GM12878 (cell line): ENCODE data around the gene TSC22D1. TPM values are rescaled to one million over a fixed set of nuclear protein-coding genes. Genes with fewer than 3 reads are reported as not detected.

ENCODE experiments used
- ATAC-seq: fragments of 200-7000 bp; cut with Tn5 transposase; 3 replicates; pipeline ENCODE4 v1.9.1; 2020; ENCODE audit warnings: mild to moderate bottlenecking, moderate library complexity
- BruUV-seq: library from RNA; stranded (reverse); fragments of 400-500 nt; replicated peaks from 2 replicates; lab custom pipeline; 2021; lab: Mats Ljungman, UMichigan
- CTCF ChIA-PET: fragments of 300-600 bp; sonication (Branson Sonifier 250); formaldehyde crosslinking; extraction: SDS; loops from one replicate; lab custom pipeline; 2021; ENCODE audit warnings: inconsistent platforms; lab: Yijun Ruan, JAX
- POLR2A ChIA-PET: fragments of 350-600 bp; formaldehyde crosslinking; extraction: SDS; loops from one replicate; lab custom pipeline; 2021; ENCODE audit warnings: inconsistent platforms; lab: Charles Lee
- RAD21 ChIA-PET: fragments of 300-600 bp; sonication (Branson Sonifier 250); formaldehyde crosslinking; loops from one replicate; lab custom pipeline; 2023; ENCODE audit warnings: antibody characterized with exemption; ENCODE audit not compliant: unreplicated experiment; lab: Charles Lee
- SMC1A ChIA-PET: fragments of 300-600 bp; sonication (Branson Sonifier 250); formaldehyde crosslinking; loops from one replicate; lab custom pipeline; 2023; ENCODE audit not compliant: unreplicated experiment, uncharacterized antibody; lab: Charles Lee
- DNase-seq: peaks from one replicate; pipeline ENCODE4 v3.0.0-alpha.2; 2011; ENCODE audit warnings: low read depth, low spot score
- FAIRE-seq: peaks from 3 replicates; lab custom pipeline; 2011; peaks lifted over from hg19 to GRCh38; lab: Jason Lieb, UNC
- H2AFZ ChIP-seq: 2 replicates; pipeline ENCODE4 v1.6.0; 2011; ENCODE audit warnings: low read depth, low read length, control low read depth; ENCODE audit not compliant: control insufficient read depth
- H3K27ac ChIP-seq: 2 replicates; pipeline ENCODE4 v1.5.1; 2011; ENCODE audit warnings: control low read depth; ENCODE audit not compliant: control insufficient read depth, insufficient read depth
- H3K27me3 ChIP-seq, 2 experiments: replicated peaks in 1 of 2; 2 replicates each; pipeline versions ENCODE4 v1.6.0 to v1.6.1; 2011; ENCODE audit warnings: low read length in 1 of 2; ENCODE audit not compliant: control insufficient read depth in 2 of 2, insufficient read depth in 2 of 2
- H3K36me3 ChIP-seq, 2 experiments: 2 replicates each; pipeline ENCODE4 v1.5.1; 2011; ENCODE audit warnings: low read length in 1 of 2; ENCODE audit not compliant: control insufficient read depth in 2 of 2, insufficient read depth in 2 of 2
- H3K4me1 ChIP-seq: 2 replicates; pipeline ENCODE4 v1.6.1; 2011; ENCODE audit warnings: mild to moderate bottlenecking, low read length, moderate library complexity, mixed read lengths; ENCODE audit not compliant: control insufficient read depth, insufficient read depth
- H3K4me2 ChIP-seq: 2 replicates; pipeline ENCODE4 v1.6.0; 2011; ENCODE audit warnings: control low read depth; ENCODE audit not compliant: control insufficient read depth, insufficient read depth
- H3K4me3 ChIP-seq: fragments of 200-600 bp; sonication (generic); 2 replicates; pipeline ENCODE4 v1.5.1; 2016
- H3K79me2 ChIP-seq: 2 replicates; pipeline ENCODE4 v1.6.0; 2011; ENCODE audit warnings: low read length; ENCODE audit not compliant: control insufficient read depth, insufficient read depth
- H3K9ac ChIP-seq: 2 replicates; pipeline ENCODE4 v1.8.0; 2011; ENCODE audit warnings: low read length, control low read depth, mixed read lengths; ENCODE audit not compliant: control insufficient read depth, insufficient read depth
- H3K9me3 ChIP-seq: replicated peaks from 3 replicates; pipeline ENCODE4 v1.5.1; 2011; ENCODE audit warnings: mild to moderate bottlenecking, low read length; ENCODE audit not compliant: control insufficient read depth, insufficient read depth
- H4K20me1 ChIP-seq: 2 replicates; pipeline ENCODE4 v1.6.0; 2011; ENCODE audit not compliant: control insufficient read depth, insufficient read depth
- CREM ChIP-seq: IDR thresholded peaks from 2 replicates; pipeline ENCODE4 v1.6.1; 2014; ENCODE audit warnings: antibody characterized with exemption, low read depth
- ESRRA ChIP-seq: IDR thresholded peaks from 2 replicates; pipeline ENCODE4 v1.6.1; 2012; ENCODE audit warnings: mild to moderate bottlenecking, low read length, improper control_type of control experiment
- IKZF1 ChIP-seq: fragments of 450-650 bp; conservative IDR thresholded peaks from 2 replicates; pipeline ENCODE4 v1.6.1; 2017; ENCODE audit warnings: antibody characterized with exemption, mild to moderate bottlenecking
- JUNB ChIP-seq: IDR thresholded peaks from 2 replicates; pipeline ENCODE4 v1.6.1; 2016; ENCODE audit warnings: antibody characterized with exemption, mild to moderate bottlenecking
- RUNX3 ChIP-seq: IDR thresholded peaks from 2 replicates; pipeline ENCODE4 v1.6.1; 2012; ENCODE audit warnings: low read length, inconsistent platforms
- WGBS: methylation state at CpG from one replicate; pipeline ENCODE4 v1.1.6; 2016; ENCODE audit warnings: low lambda C conversion rate; ENCODE audit not compliant: insufficient replicate concordance, insufficient coverage; ENCODE audit errors: missing lambda C conversion rate; 5-methylcytosine and 5-hydroxymethylcytosine counted together
- in situ Hi-C: fragments of 300-500 bp; cut with MboI; formaldehyde crosslinking; loops from 9 replicates; pipeline ENCODE4 v1.14.3; 2018; ENCODE audit warnings: mixed read lengths
- intact Hi-C: fragments of 100-400 bp; cut with micrococcal nuclease; formaldehyde crosslinking; loops from one replicate; pipeline ENCODE4 v1.14.2; 2022; ENCODE audit not compliant: unreplicated experiment
- polyA plus RNA-seq, 11 experiments: library from polyadenylated mRNA; depleted of rRNA in 4 of 11; unstranded in 6 of 11; stranded (reverse) in 5 of 11; fragments of >200 nt; fragmentation: Nextera tagmentation in 4 of 11; fragmentation: Illumina TruSeq in 1 of 11; extraction: Ambion mirVana in 4 of 11; extraction: Trizol in 1 of 11; gene quantifications; 1 replicate in 1 of 11; 2 replicates in 10 of 11; pipeline versions ENCODE4 v1.2.1 to v1.2.3, GENCODE V29; 2011 to 2016; ENCODE audit warnings: inconsistent platforms in 2 of 11, missing spikeins in 2 of 11, low read depth in 1 of 11
- total RNA-seq, 4 experiments: library from RNA; depleted of rRNA in 3 of 4; stranded (reverse); fragments of >200 nt in 3 of 4; fragmentation: Illumina TruSeq in 1 of 4; extraction: Trizol in 1 of 4; gene quantifications; 2 replicates each; pipeline versions ENCODE4 v1.2.1 to v1.2.3, GENCODE V29; 2013 to 2021
- TF ChIP-seq, protein P1 (sequence below): fragments of 450-650 bp; IDR thresholded peaks from 2 replicates; pipeline ENCODE4 v1.6.1; 2017; ENCODE audit warnings: antibody characterized with exemption, mild to moderate bottlenecking, moderate library complexity
- TF ChIP-seq, protein P2 (sequence below): fragments of 450-650 bp; IDR thresholded peaks from 2 replicates; pipeline ENCODE4 v1.6.1; 2018; ENCODE audit warnings: mild to moderate bottlenecking, low read depth, moderate library complexity; ENCODE audit not compliant: partially characterized antibody
- TF ChIP-seq, protein P3 (sequence below): fragments of 450-650 bp; IDR thresholded peaks from 2 replicates; pipeline ENCODE4 v1.6.1; 2018; ENCODE audit warnings: borderline replicate concordance, mild to moderate bottlenecking; ENCODE audit not compliant: partially characterized antibody
- TF ChIP-seq, protein P4 (sequence below): fragments of 450-650 bp; conservative IDR thresholded peaks from 2 replicates; pipeline ENCODE4 v1.6.1; 2017; ENCODE audit warnings: mild to moderate bottlenecking, moderate library complexity

TSC22D1 gene
- total and polyA plus RNA-seq, 10 of the 15 experiments (the other 5 are each of a cell fraction or from before 2014, with no cell fraction given) = 0.37 to 15.7 (median 7.5) TPM

DNA sequence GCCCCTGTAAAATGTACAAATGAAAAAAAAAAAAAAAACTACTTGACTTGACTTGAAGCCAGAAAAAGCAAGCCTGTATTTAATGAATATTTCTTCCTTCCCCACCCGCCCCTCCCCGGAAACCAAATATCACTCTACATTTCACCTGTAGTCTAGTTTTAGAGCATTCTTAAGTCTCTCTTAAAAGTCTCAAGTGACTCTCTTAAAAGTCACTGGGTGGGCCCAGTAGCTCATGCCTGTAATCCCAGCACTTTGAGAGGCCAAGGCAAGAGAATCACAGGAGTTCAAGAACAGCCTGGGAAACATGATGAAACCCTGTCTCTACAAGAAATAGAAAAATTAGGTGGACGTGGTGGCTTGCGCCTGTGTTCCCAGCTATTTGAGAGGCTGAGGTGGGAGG is 72.0 kb downstream of the TSC22D1 start:
- Histone ChIP-seq H3K4me1 (no peaks in the 10 kb centered on the region), H3K4me2 (no peak overlapping the region), H3K27ac (no peak overlapping the region), H3K9me3 (no peaks in the 10 kb centered on the region), H4K20me1 (no peaks in the 10 kb centered on the region), H3K9ac (no peak overlapping the region), H3K27me3 (no peaks in the 10 kb centered on the region), H3K36me3 (no peaks in the 10 kb centered on the region), H3K79me2 (no peaks in the 10 kb centered on the region), H3K4me3 (no peak overlapping the region), H2AFZ (no peak overlapping the region)
- SMC1A ChIA-PET = interaction anchor here (0.7 to 0.9 kb wide), 2 partner anchors 33 to 36 kb away, joined by 3 read pairs; no protein-coding TSS in a partner anchor
- no peak for FAIRE-seq
- no peak for ATAC-seq
- intact Hi-C loops (no loop called here), in situ Hi-C loops (no loop called here)
- 80% methylated on average over 4 of the region's 4 CpGs for WGBS
- RAD21 ChIA-PET = no interaction called here
- POLR2A ChIA-PET = interaction anchor here (0.6 kb wide), 2 partner anchors 11 to 828 kb away, joined by 5 to 7 read pairs; no protein-coding TSS in a partner anchor
- no peak for DNase-seq
- TF ChIP-seq RUNX3 (no peak), ESRRA (no peak), IKZF1 (no peak), JUNB (no peak), CREM (no peak)
- TF ChIP-seq, protein P1, sequence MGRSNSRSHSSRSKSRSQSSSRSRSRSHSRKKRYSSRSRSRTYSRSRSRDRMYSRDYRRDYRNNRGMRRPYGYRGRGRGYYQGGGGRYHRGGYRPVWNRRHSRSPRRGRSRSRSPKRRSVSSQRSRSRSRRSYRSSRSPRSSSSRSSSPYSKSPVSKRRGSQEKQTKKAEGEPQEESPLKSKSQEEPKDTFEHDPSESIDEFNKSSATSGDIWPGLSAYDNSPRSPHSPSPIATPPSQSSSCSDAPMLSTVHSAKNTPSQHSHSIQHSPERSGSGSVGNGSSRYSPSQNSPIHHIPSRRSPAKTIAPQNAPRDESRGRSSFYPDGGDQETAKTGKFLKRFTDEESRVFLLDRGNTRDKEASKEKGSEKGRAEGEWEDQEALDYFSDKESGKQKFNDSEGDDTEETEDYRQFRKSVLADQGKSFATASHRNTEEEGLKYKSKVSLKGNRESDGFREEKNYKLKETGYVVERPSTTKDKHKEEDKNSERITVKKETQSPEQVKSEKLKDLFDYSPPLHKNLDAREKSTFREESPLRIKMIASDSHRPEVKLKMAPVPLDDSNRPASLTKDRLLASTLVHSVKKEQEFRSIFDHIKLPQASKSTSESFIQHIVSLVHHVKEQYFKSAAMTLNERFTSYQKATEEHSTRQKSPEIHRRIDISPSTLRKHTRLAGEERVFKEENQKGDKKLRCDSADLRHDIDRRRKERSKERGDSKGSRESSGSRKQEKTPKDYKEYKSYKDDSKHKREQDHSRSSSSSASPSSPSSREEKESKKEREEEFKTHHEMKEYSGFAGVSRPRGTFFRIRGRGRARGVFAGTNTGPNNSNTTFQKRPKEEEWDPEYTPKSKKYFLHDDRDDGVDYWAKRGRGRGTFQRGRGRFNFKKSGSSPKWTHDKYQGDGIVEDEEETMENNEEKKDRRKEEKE = no peak
- TF ChIP-seq, protein P2, sequence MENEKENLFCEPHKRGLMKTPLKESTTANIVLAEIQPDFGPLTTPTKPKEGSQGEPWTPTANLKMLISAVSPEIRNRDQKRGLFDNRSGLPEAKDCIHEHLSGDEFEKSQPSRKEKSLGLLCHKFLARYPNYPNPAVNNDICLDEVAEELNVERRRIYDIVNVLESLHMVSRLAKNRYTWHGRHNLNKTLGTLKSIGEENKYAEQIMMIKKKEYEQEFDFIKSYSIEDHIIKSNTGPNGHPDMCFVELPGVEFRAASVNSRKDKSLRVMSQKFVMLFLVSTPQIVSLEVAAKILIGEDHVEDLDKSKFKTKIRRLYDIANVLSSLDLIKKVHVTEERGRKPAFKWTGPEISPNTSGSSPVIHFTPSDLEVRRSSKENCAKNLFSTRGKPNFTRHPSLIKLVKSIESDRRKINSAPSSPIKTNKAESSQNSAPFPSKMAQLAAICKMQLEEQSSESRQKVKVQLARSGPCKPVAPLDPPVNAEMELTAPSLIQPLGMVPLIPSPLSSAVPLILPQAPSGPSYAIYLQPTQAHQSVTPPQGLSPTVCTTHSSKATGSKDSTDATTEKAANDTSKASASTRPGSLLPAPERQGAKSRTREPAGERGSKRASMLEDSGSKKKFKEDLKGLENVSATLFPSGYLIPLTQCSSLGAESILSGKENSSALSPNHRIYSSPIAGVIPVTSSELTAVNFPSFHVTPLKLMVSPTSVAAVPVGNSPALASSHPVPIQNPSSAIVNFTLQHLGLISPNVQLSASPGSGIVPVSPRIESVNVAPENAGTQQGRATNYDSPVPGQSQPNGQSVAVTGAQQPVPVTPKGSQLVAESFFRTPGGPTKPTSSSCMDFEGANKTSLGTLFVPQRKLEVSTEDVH = no peak
- TF ChIP-seq, protein P3, sequence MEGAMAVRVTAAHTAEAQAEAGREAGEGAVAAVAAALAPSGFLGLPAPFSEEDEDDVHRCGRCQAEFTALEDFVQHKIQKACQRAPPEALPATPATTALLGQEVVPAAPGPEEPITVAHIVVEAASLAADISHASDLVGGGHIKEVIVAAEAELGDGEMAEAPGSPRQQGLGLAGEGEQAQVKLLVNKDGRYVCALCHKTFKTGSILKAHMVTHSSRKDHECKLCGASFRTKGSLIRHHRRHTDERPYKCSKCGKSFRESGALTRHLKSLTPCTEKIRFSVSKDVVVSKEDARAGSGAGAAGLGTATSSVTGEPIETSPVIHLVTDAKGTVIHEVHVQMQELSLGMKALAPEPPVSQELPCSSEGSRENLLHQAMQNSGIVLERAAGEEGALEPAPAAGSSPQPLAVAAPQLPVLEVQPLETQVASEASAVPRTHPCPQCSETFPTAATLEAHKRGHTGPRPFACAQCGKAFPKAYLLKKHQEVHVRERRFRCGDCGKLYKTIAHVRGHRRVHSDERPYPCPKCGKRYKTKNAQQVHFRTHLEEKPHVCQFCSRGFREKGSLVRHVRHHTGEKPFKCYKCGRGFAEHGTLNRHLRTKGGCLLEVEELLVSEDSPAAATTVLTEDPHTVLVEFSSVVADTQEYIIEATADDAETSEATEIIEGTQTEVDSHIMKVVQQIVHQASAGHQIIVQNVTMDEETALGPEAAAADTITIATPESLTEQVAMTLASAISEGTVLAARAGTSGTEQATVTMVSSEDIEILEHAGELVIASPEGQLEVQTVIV = no peak
- TF ChIP-seq, protein P4, sequence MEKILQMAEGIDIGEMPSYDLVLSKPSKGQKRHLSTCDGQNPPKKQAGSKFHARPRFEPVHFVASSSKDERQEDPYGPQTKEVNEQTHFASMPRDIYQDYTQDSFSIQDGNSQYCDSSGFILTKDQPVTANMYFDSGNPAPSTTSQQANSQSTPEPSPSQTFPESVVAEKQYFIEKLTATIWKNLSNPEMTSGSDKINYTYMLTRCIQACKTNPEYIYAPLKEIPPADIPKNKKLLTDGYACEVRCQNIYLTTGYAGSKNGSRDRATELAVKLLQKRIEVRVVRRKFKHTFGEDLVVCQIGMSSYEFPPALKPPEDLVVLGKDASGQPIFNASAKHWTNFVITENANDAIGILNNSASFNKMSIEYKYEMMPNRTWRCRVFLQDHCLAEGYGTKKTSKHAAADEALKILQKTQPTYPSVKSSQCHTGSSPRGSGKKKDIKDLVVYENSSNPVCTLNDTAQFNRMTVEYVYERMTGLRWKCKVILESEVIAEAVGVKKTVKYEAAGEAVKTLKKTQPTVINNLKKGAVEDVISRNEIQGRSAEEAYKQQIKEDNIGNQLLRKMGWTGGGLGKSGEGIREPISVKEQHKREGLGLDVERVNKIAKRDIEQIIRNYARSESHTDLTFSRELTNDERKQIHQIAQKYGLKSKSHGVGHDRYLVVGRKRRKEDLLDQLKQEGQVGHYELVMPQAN = no peak
- CTCF ChIA-PET = no interaction called here
- no TSS peak for BruUV-seq
